K562 (cell line): ENCODE data around the gene POLRMT. TPM values are rescaled to one million over a fixed set of nuclear protein-coding genes. Genes with fewer than 3 reads are reported as not detected.

Experiments
- ATAC-seq: fragments of 200-7000 bp; cut with Tn5 transposase; 3 replicates; pipeline ENCODE4 v1.9.1; 2020; ENCODE audit warnings: moderate library complexity
- BruUV-seq: library from RNA; stranded (reverse); fragments of 400-500 nt; replicated peaks from 2 replicates; lab custom pipeline; 2021; lab: Mats Ljungman, UMichigan
- CTCF ChIA-PET: fragments of 300-600 bp; formaldehyde crosslinking; extraction: SDS; loops from one replicate; lab custom pipeline; 2021; ENCODE audit warnings: low intra/inter-chr PET ratio; lab: Yijun Ruan, JAX
- POLR2A ChIA-PET: fragments of 300-600, 350-650 bp; sonication (Branson Sonifier 250); formaldehyde crosslinking; extraction: SDS; loops from one replicate; lab custom pipeline; 2021; ENCODE audit warnings: antibody characterized with exemption, inconsistent platforms; lab: Yijun Ruan, JAX
- DNase-seq, 4 experiments: peaks; one replicate each; pipeline versions ENCODE4 v3.0.0 to v3.0.0-alpha.2; 2011 to 2018; ENCODE audit warnings: low spot score in 3 of 4, mixed read lengths in 3 of 4; ENCODE audit errors: extremely low read depth in 1 of 4
- FAIRE-seq: peaks from 2 replicates; lab custom pipeline; 2011; peaks lifted over from hg19 to GRCh38; lab: Jason Lieb, UNC
- H2AFZ ChIP-seq: 2 replicates; pipeline ENCODE4 v1.6.0; 2011; ENCODE audit warnings: low read depth, low read length, control low read depth, inconsistent platforms
- H3K27ac ChIP-seq: fragments of 200-600 bp; 3 replicates; pipeline ENCODE4 v1.8.0; 2011; ENCODE audit warnings: low read depth, mild to moderate bottlenecking, control low read depth, inconsistent platforms, low read length, moderate library complexity, mixed read lengths; ENCODE audit errors: extremely low read depth
- H3K27me3 ChIP-seq, 2 experiments: fragments of 300-600 bp in 1 of 2; 2 replicates in 1 of 2; 3 replicates in 1 of 2; pipeline versions ENCODE4 v1.6.0 to v1.8.0; 2011; ENCODE audit warnings: inconsistent platforms in 2 of 2, low read length in 2 of 2, mild to moderate bottlenecking in 1 of 2, mixed read lengths in 1 of 2, moderate library complexity in 1 of 2; ENCODE audit not compliant: control insufficient read depth in 2 of 2, insufficient read depth in 2 of 2
- H3K36me3 ChIP-seq: fragments of 300-600 bp; 3 replicates; pipeline ENCODE4 v1.8.0; 2011; ENCODE audit warnings: mild to moderate bottlenecking, low read length, inconsistent platforms; ENCODE audit not compliant: control insufficient read depth, insufficient read depth
- H3K4me1 ChIP-seq, 2 experiments: fragments of 200-600 bp in 1 of 2; replicated peaks in 1 of 2; 2 replicates in 1 of 2; 3 replicates in 1 of 2; pipeline versions ENCODE4 v1.5.1 to v1.8.0; 2011; ENCODE audit warnings: inconsistent platforms in 2 of 2, low read length in 2 of 2, mild to moderate bottlenecking in 1 of 2, mixed read lengths in 1 of 2, moderate library complexity in 1 of 2; ENCODE audit not compliant: control insufficient read depth in 2 of 2, insufficient read depth in 2 of 2
- H3K4me2 ChIP-seq: 2 replicates; pipeline ENCODE4 v1.6.1; 2011; ENCODE audit warnings: low read length, control low read depth, inconsistent platforms, mixed read lengths; ENCODE audit not compliant: insufficient read depth
- H3K4me3 ChIP-seq: fragments of 200-600 bp; sonication (generic), shearing (Covaris generic); 2 replicates; pipeline ENCODE4 v1.5.1; 2016; ENCODE audit warnings: control low read depth, inconsistent platforms
- H3K79me2 ChIP-seq: fragments of 200-600 bp; 3 replicates; pipeline ENCODE4 v1.8.0; 2011; ENCODE audit warnings: low read length, inconsistent platforms; ENCODE audit not compliant: control insufficient read depth, insufficient read depth
- H3K9ac ChIP-seq, 2 experiments: 2 replicates each; pipeline versions ENCODE4 v1.6.0 to v1.6.1; 2011; ENCODE audit warnings: low read depth in 2 of 2, low read length in 2 of 2, control low read depth in 1 of 2, inconsistent platforms in 1 of 2, mild to moderate bottlenecking in 1 of 2, mixed read lengths in 1 of 2; ENCODE audit not compliant: insufficient read depth in 1 of 2
- H3K9me1 ChIP-seq: one replicate; pipeline ENCODE4 v1.6.0; 2011; ENCODE audit warnings: inconsistent platforms, mild to moderate bottlenecking, low read length, moderate library complexity; ENCODE audit not compliant: control insufficient read depth, insufficient read depth
- H3K9me3 ChIP-seq: replicated peaks from 2 replicates; pipeline ENCODE4 v1.5.1; 2011; ENCODE audit warnings: low read depth, low read length, inconsistent platforms; ENCODE audit not compliant: control insufficient read depth, insufficient read depth
- H4K20me1 ChIP-seq: replicated peaks from 2 replicates; pipeline ENCODE4 v1.6.1; 2011; ENCODE audit warnings: low read length, inconsistent platforms, mixed read lengths; ENCODE audit not compliant: control insufficient read depth, insufficient read depth
- POLR2G ChIP-seq: fragments of 200-400 bp; formaldehyde crosslinking; IDR thresholded peaks from 2 replicates; pipeline ENCODE4 v1.6.1; 2017; ENCODE audit warnings: low read depth, mild to moderate bottlenecking, antibody characterized with exemption, low read length, moderate library complexity
- ZC3H4 ChIP-seq: sonication (generic); formaldehyde crosslinking; IDR thresholded peaks from 2 replicates; pipeline ENCODE4 v1.9.0; 2021; ENCODE audit warnings: missing genetic modification reagents, borderline replicate concordance
- ZKSCAN8 ChIP-seq: fragments of 200-800 bp; sonication (Bioruptor generic); IDR thresholded peaks from 2 replicates; pipeline ENCODE4 v1.6.1; 2016; ENCODE audit warnings: missing genetic modification characterization, missing compliant biosample characterization
- WGBS: fragments of 100-300 bp; shearing (Covaris generic); methylation state at CpG from one replicate; pipeline ENCODE4 v1.1.6; 2016; ENCODE audit warnings: low coverage, mixed read lengths; ENCODE audit not compliant: insufficient coverage; ENCODE audit errors: missing lambda C conversion rate; 5-methylcytosine and 5-hydroxymethylcytosine counted together
- in situ Hi-C: fragments of 300-500 bp; cut with MboI; formaldehyde crosslinking; loops from 4 replicates; pipeline ENCODE4 v1.15.0; 2018; ENCODE audit warnings: inconsistent platforms, mixed read lengths
- intact Hi-C: fragments of 100-400 bp; cut with micrococcal nuclease; formaldehyde crosslinking; loops from 2 replicates; pipeline ENCODE4 v1.14.2; 2022
- polyA plus RNA-seq, 8 experiments: library from polyadenylated mRNA; depleted of rRNA in 4 of 8; stranded (reverse) in 5 of 8; unstranded in 3 of 8; fragments of >200 nt; fragmentation: Nextera tagmentation in 2 of 8; fragmentation: Illumina TruSeq in 1 of 8; extraction: Ambion mirVana in 2 of 8; extraction: Trizol in 1 of 8; gene quantifications; 2 replicates each; pipeline versions ENCODE4 v1.2.1 to v1.2.3, GENCODE V29; 2011 to 2014; ENCODE audit warnings: inconsistent platforms in 1 of 8, missing spikeins in 1 of 8
- total RNA-seq, 7 experiments: library from RNA; depleted of rRNA in 6 of 7; stranded (reverse); fragments of >200 nt in 6 of 7; fragmentation: Illumina TruSeq in 2 of 7; extraction: Trizol in 2 of 7; gene quantifications; 2 replicates each; pipeline versions ENCODE4 v1.2.1 to v1.2.3, GENCODE V29; 2011 to 2021; ENCODE audit warnings: low replicate concordance in 1 of 7
- TF ChIP-seq, protein P1 (sequence below): fragments of 250-450 bp; sonication (Bioruptor Pico); IDR thresholded peaks from 2 replicates; pipeline ENCODE4 v1.5.0; 2021; ENCODE audit warnings: mild to moderate bottlenecking, moderate library complexity

POLRMT gene
- total and polyA plus RNA-seq, 9 of the 15 experiments (the other 6 are each of a cell fraction or from before 2014, with no cell fraction given) = 30.3 to 144 (median 68.0) TPM

DNA sequence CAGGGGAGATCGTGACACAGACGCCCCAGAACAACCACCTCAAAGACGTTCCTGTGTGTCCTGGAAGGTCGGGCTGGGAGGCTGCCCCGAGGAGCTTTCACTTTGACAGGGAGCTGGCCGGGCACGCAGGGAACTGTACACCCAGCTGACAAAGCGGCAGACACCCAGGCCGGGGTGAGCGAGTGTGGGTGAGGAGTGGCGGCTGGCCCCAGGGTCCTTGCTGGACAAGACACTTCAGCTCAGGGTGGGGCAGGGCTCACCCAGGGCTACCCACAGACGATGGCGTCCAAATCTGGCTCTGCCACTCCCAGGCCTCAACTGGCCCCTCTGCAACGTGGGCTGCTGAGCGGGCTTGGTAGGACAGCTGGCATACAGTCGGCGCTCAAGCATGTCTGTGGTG lies 8.4 kb upstream of the POLRMT start:
- ATAC-seq (no peak), FAIRE-seq (no peak), DNase-seq (no peak)
- Histone ChIP-seq H3K36me3 (peaks cover 21% of the 10 kb centered on the region; the same call in 1 of the 3 replicates), H3K4me2 (no peak overlapping the region), H3K9me1 (no peaks in the 10 kb centered on the region), H3K27me3 (no peaks in the 10 kb centered on the region), H3K4me3 (no peak overlapping the region), H3K79me2 (no peaks in the 10 kb centered on the region), H4K20me1 (no peaks in the 10 kb centered on the region), H2AFZ (no peak overlapping the region), H3K27ac (no peak overlapping the region), H3K4me1 (peaks cover 4 to 62% of the 10 kb centered on the region in 2 experiments; a peak in 4 of 5 replicates), H3K9me3 (no peaks in the 10 kb centered on the region), H3K9ac (no peak overlapping the region; a peak in 1 of 4 replicates)
- in situ Hi-C loops = no loop called here
- BruUV-seq = no TSS peak
- ChIA-PET CTCF (no interaction called here), POLR2A (interaction anchor here (0.6 to 1.0 kb wide), 3 partner anchors 13 to 169 kb away, joined by 3 read pairs; partner anchors contain the start of gene RNF126)
- intact Hi-C loops = no loop called here
- TF ChIP-seq, protein P1, sequence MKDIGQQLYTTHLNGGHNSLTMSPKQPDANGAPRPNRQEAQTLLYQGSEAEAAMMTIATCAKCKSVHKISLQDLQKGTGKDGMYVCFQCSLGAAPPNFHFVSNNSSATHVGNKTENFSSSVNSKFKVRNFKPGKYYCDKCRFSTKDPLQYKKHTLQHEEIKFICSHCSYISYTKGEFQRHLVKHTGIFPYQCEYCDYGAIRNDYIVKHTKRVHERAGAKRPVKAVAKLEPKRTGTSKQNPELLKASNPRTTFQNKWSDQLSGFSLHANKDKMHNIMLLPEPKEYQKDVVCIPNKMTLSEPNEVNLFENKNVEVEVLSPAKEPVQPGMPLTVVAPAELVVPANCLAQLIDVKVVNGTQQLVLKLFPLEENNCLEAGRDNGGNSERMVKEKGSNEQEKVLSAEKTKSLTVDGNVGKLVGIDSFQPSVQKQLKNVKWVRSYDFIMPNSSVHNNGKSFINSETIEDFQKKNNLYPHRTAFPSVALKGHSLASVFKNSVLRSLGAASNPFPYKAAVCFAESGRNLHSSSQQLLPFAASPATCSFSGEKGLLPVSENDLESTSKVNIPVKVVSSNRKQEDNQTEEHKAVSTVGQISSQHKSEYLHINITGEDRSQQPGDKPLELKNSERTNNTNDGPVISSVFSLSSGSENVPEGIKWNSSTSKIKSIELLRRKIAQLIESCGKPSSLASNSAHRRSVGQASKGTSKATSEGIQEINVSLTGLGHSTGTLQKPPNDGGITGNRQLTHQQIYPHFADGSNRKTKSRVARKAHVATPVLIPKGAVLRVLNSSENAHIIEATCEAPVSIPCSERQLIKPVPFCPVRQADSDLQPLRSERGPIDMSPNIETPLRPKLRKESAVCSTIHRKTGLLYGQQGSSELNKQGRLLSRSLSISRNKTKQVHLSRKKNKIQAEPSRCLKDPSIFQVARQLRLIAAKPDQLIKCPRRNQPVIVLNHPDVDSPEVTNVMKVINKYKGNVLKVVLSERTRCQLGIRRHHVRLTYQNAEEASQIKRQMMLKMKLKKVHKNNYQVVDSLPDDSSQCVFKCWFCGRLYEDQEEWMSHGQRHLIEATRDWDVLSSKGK (CRISPR knock-in tag) = no peak
- TF ChIP-seq ZKSCAN8 (CRISPR knock-in tag) (0 out of 2 replicates have a peak, but pooled peaks have one; percentile 45), ZC3H4 (CRISPR knock-in tag) (no peak), POLR2G (0 out of 2 replicates have a peak, but pooled peaks have one; percentile 6)
- WGBS = 86% methylated on average over 14 of the region's 17 CpGs
